Measurements from ENCODE around the gene ZNF786.
A peak's percentile ranks its signal among the peaks of the same experiment; 100 is the strongest.

ZNF786 gene

GRCh38 chr7:149028346-149029109, 62.0 kb downstream of the ZNF786 start, which contains the start of gene PDIA4:
TSS of gene PDIA4 (minus strand) at chr7:149028505. CDS start at chr7:149028408, 97 bp downstream.
- peak; percentile 99 for DNase-seq (ENCODE audit: low read depth in 2 of 2)

GRCh38 chr7:149027611-149028345, 62.7 kb downstream of the ZNF786 start:
- DNase-seq (ENCODE audit: low read depth in 2 of 2) = no peak

GRCh38 chr7:149027055-149027454, 63.5 kb downstream of the ZNF786 start:
- DNase-seq (ENCODE audit: low read depth in 2 of 2) = no peak

DNA sequence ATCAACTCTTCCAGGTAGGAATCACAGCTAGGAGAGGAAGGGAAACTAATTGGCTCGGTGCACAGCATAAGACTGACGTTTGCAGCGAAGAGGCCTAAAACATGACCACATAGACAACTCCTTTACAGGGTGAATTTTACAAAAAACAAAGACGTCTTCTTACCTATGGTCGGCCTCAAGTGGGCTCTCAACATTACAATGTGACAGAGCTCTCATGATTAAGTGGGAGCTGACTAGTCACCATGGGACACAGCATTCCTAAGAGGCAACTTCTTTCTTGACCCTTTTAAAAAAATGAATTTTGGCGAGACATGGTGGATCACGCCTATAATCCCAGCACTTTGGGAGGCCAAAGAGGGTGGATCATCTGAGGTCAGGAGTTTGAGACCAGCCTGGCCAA, 66.9 kb downstream of the ZNF786 start:
- DNase-seq (ENCODE audit: low read depth in 2 of 2) = no peak

- DNase-seq (ENCODE audit: low read depth in 2 of 2) = no peak
These were observed 67.7 kb downstream of the ZNF786 start for GRCh38 chr7:149022756-149023360.

- no peak for DNase-seq (ENCODE audit: low read depth in 2 of 2)
These were observed 68.8 kb downstream of the ZNF786 start for GRCh38 chr7:149021725-149022062.

GRCh38 chr7:149020483-149020882, 70.0 kb downstream of the ZNF786 start:
- no peak for DNase-seq (ENCODE audit: low read depth in 2 of 2)
